K562 (cell line): ENCODE results near the gene ADSS1. TPM values are rescaled to one million over a fixed set of nuclear protein-coding genes. Genes with fewer than 3 reads are reported as not detected.

ENCODE experiments used
- ASH1L ChIP-seq: fragments of 450-650 bp; IDR thresholded peaks from 2 replicates; pipeline ENCODE4 v1.6.1; 2018; ENCODE audit warnings: borderline replicate concordance, mild to moderate bottlenecking, low read depth; ENCODE audit not compliant: partially characterized antibody
- CLOCK ChIP-seq: fragments of 250-450 bp; sonication (Bioruptor Pico); IDR thresholded peaks from 2 replicates; pipeline ENCODE4 v1.4.0; 2020; ENCODE audit warnings: mild to moderate bottlenecking, moderate library complexity, borderline replicate concordance
- ID3 ChIP-seq, 2 experiments: fragments of 250-450 bp in 1 of 2; fragments of 450-650 bp in 1 of 2; sonication (Bioruptor Pico) in 1 of 2; IDR thresholded peaks; 2 replicates each; pipeline versions ENCODE4 v1.6.1 to v1.8.0; 2016 to 2021; ENCODE audit warnings: mild to moderate bottlenecking in 2 of 2, moderate library complexity in 2 of 2, missing compliant biosample characterization in 1 of 2, missing genetic modification characterization in 1 of 2
- PKNOX1 ChIP-seq: fragments of 450-650 bp; IDR thresholded peaks from 2 replicates; pipeline ENCODE4 v1.6.1; 2016
- RBM17 ChIP-seq: fragments of 200-400 bp; formaldehyde crosslinking; IDR thresholded peaks from 2 replicates; pipeline ENCODE4 v1.6.1; 2017; ENCODE audit warnings: low read depth, mild to moderate bottlenecking, low read length, borderline replicate concordance
- ZNF232 ChIP-seq: sonication (generic); formaldehyde crosslinking; IDR thresholded peaks from 2 replicates; pipeline ENCODE4 v1.8.0; 2022; ENCODE audit warnings: mild to moderate bottlenecking, missing genetic modification reagents
- ZNF561 ChIP-seq: fragments of 450-650 bp; formaldehyde crosslinking; conservative IDR thresholded peaks from 2 replicates; pipeline ENCODE4 v1.4.0; 2020; ENCODE audit warnings: mild to moderate bottlenecking, moderate library complexity
- ZNF830 ChIP-seq: fragments of 250-450 bp; sonication (Bioruptor Pico); IDR thresholded peaks from 2 replicates; pipeline ENCODE4 v1.5.0; 2021; ENCODE audit warnings: mild to moderate bottlenecking
- polyA plus RNA-seq, 8 experiments: library from polyadenylated mRNA; depleted of rRNA in 4 of 8; stranded (reverse) in 5 of 8; unstranded in 3 of 8; fragments of >200 nt; fragmentation: Nextera tagmentation in 2 of 8; fragmentation: Illumina TruSeq in 1 of 8; extraction: Ambion mirVana in 2 of 8; extraction: Trizol in 1 of 8; gene quantifications; 2 replicates each; pipeline versions ENCODE4 v1.2.1 to v1.2.3, GENCODE V29; 2011 to 2014; ENCODE audit warnings: inconsistent platforms in 1 of 8, missing spikeins in 1 of 8
- total RNA-seq, 7 experiments: library from RNA; depleted of rRNA in 6 of 7; stranded (reverse); fragments of >200 nt in 6 of 7; fragmentation: Illumina TruSeq in 2 of 7; extraction: Trizol in 2 of 7; gene quantifications; 2 replicates each; pipeline versions ENCODE4 v1.2.1 to v1.2.3, GENCODE V29; 2011 to 2021; ENCODE audit warnings: low replicate concordance in 1 of 7
- TF ChIP-seq, protein P1 (sequence below): fragments of 450-650 bp; IDR thresholded peaks from 2 replicates; pipeline ENCODE4 v1.6.1; 2018; ENCODE audit not compliant: partially characterized antibody
- TF ChIP-seq, protein P2 (sequence below), 2 experiments: fragments of 450-650 bp; IDR thresholded peaks; 2 replicates each; pipeline ENCODE4 v1.6.1; 2016
- TF ChIP-seq, protein P3 (sequence below): sonication (generic); formaldehyde crosslinking; IDR thresholded peaks from 2 replicates; pipeline ENCODE4 v1.5.0; 2020; ENCODE audit warnings: missing genetic modification reagents
- TF ChIP-seq, protein P4 (sequence below): fragments of 450-650 bp; conservative IDR thresholded peaks from 2 replicates; pipeline ENCODE4 v1.6.1; 2016; ENCODE audit warnings: missing genetic modification characterization, low read depth, mild to moderate bottlenecking, control low read depth, missing compliant biosample characterization

The ADSS1 gene
- total and polyA plus RNA-seq, 9 of the 15 experiments (the other 6 are each of a cell fraction or from before 2014, with no cell fraction given): 0.53 to 5.9 (median 3.9) TPM

DNA sequence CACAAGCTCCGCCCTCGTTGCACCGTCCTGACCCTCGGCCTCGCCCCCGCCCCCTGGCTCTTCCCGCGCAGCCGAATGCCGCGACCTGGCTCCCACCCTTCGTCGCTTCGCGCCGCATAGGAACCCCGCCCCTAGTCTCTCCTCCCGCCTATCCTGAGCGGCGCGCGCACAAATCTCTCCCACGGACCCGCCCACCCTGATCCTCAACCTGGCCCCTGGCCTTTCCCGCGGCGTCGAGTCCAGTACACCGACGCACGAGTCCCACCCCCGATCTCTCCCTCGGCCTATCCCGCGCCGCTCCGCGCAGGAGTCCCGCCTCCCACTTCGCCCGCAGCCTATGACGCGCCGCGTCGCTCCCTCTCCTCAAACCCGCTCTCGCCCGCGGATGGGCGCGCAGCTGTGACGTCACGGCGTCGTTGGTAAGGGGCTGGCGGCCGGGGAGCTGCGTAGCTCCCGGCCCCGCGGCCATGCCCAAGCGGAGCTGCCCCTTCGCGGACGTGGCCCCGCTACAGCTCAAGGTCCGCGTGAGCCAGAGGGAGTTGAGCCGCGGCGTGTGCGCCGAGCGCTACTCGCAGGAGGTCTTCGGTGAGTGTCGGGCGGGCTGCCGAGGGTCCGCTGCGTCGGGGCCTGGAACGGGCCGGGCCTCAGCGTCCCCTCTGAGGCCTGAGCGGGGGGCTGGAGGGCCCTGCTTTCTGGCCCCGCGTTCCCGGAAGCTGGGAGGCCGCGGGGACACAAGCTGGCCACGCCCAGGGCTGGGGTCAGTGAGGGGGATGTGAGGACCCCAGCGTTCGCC is 28.9 kb downstream of the ADSS1 start, which contains the start of gene SIVA1 (continued):
- TF ChIP-seq, protein P1, sequence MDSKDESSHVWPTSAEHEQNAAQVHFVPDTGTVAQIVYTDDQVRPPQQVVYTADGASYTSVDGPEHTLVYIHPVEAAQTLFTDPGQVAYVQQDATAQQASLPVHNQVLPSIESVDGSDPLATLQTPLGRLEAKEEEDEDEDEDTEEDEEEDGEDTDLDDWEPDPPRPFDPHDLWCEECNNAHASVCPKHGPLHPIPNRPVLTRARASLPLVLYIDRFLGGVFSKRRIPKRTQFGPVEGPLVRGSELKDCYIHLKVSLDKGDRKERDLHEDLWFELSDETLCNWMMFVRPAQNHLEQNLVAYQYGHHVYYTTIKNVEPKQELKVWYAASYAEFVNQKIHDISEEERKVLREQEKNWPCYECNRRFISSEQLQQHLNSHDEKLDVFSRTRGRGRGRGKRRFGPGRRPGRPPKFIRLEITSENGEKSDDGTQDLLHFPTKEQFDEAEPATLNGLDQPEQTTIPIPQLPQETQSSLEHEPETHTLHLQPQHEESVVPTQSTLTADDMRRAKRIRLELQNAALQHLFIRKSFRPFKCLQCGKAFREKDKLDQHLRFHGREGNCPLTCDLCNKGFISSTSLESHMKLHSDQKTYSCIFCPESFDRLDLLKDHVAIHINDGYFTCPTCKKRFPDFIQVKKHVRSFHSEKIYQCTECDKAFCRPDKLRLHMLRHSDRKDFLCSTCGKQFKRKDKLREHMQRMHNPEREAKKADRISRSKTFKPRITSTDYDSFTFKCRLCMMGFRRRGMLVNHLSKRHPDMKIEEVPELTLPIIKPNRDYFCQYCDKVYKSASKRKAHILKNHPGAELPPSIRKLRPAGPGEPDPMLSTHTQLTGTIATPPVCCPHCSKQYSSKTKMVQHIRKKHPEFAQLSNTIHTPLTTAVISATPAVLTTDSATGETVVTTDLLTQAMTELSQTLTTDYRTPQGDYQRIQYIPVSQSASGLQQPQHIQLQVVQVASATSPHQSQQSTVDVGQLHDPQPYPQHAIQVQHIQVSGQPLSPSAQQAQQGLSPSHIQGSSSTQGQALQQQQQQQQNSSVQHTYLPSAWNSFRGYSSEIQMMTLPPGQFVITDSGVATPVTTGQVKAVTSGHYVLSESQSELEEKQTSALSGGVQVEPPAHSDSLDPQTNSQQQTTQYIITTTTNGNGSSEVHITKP: no peak
- no peak for TF ChIP-seq RBM17
- no peak for TF ChIP-seq CLOCK (CRISPR knock-in tag)
- TF ChIP-seq, protein P2, sequence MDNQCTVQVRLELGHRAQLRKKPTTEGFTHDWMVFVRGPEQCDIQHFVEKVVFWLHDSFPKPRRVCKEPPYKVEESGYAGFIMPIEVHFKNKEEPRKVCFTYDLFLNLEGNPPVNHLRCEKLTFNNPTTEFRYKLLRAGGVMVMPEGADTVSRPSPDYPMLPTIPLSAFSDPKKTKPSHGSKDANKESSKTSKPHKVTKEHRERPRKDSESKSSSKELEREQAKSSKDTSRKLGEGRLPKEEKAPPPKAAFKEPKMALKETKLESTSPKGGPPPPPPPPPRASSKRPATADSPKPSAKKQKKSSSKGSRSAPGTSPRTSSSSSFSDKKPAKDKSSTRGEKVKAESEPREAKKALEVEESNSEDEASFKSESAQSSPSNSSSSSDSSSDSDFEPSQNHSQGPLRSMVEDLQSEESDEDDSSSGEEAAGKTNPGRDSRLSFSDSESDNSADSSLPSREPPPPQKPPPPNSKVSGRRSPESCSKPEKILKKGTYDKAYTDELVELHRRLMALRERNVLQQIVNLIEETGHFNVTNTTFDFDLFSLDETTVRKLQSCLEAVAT (IDR thresholded peaks at IDR 0.05): peak in 1 of 2 experiments; percentile 87; a peak in 2 of 4 replicates
- peak; percentile 73 for TF ChIP-seq PKNOX1
- TF ChIP-seq, protein P3, sequence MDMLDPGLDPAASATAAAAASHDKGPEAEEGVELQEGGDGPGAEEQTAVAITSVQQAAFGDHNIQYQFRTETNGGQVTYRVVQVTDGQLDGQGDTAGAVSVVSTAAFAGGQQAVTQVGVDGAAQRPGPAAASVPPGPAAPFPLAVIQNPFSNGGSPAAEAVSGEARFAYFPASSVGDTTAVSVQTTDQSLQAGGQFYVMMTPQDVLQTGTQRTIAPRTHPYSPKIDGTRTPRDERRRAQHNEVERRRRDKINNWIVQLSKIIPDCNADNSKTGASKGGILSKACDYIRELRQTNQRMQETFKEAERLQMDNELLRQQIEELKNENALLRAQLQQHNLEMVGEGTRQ (CRISPR knock-in tag): no peak
- TF ChIP-seq ZNF232: no peak
- no peak for TF ChIP-seq ZNF561
- peak; percentile 74 for TF ChIP-seq ASH1L
- no peak for TF ChIP-seq ZNF830 (CRISPR knock-in tag)
- no peak for TF ChIP-seq ID3 (CRISPR knock-in tag; IDR thresholded peaks at IDR 0.05)
- TF ChIP-seq ID3 (tag; IDR thresholded peaks at IDR 0.05): peak; percentile 27; the same call in 1 of the 2 replicates
- TF ChIP-seq, protein P4, sequence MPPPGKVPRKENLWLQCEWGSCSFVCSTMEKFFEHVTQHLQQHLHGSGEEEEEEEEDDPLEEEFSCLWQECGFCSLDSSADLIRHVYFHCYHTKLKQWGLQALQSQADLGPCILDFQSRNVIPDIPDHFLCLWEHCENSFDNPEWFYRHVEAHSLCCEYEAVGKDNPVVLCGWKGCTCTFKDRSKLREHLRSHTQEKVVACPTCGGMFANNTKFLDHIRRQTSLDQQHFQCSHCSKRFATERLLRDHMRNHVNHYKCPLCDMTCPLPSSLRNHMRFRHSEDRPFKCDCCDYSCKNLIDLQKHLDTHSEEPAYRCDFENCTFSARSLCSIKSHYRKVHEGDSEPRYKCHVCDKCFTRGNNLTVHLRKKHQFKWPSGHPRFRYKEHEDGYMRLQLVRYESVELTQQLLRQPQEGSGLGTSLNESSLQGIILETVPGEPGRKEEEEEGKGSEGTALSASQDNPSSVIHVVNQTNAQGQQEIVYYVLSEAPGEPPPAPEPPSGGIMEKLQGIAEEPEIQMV (tag): no peak
